T-helper 17 cell (primary cell): ENCODE data around the gene FMN2. TPM values are rescaled to one million over a fixed set of nuclear protein-coding genes. Genes with fewer than 3 reads are reported as not detected.

Source experiments
- ATAC-seq: fragments of 150-1000 bp; cut with Tn5 transposase; 2 replicates; pipeline ENCODE4 v1.10.0; 2021; ENCODE audit warnings: mild to moderate bottlenecking, moderate library complexity
- DNase-seq, 3 donors: peaks; one replicate each; pipeline versions ENCODE4 v3.0.0 to v3.0.0-alpha.2; 2020 to 2021
- H3K9me3 ChIP-seq: one replicate; pipeline ENCODE4 v1.7.0; 2013; ENCODE audit warnings: low read length, mild to moderate bottlenecking; ENCODE audit not compliant: control insufficient read depth, poor library complexity, severe bottlenecking
- H3K27ac Mint-ChIP-seq: one replicate; pipeline ENCODE4 v1.8.0; 2022; ENCODE audit warnings: mild to moderate bottlenecking, moderate library complexity, mixed read lengths
- H3K27me3 Mint-ChIP-seq: one replicate; pipeline ENCODE4 v1.8.0; 2022; ENCODE audit warnings: mixed read lengths
- H3K36me3 Mint-ChIP-seq: one replicate; pipeline ENCODE4 v1.8.0; 2022; ENCODE audit warnings: low read depth, mixed read lengths
- H3K4me1 Mint-ChIP-seq: one replicate; pipeline ENCODE4 v1.8.0; 2022; ENCODE audit warnings: mild to moderate bottlenecking, mixed read lengths
- H3K4me3 Mint-ChIP-seq: one replicate; pipeline ENCODE4 v1.8.0; 2022; ENCODE audit warnings: mild to moderate bottlenecking, moderate library complexity, mixed read lengths
- total RNA-seq, 4 donors: library from RNA in 2 of 4; stranded (reverse) in 2 of 4; gene quantifications; one replicate each; pipeline ENCODE4 v1.2.3 and lab custom pipeline; 2022 to 2026

The FMN2 gene
- total RNA-seq, 2 donors from 2014 or later: not detected

- no peaks in the 10 kb centered on the region for H3K36me3 Mint-ChIP-seq
- DNase-seq (no peak), ATAC-seq (no peak)
- no peaks in the 10 kb centered on the region for H3K9me3 ChIP-seq
- H3K27ac Mint-ChIP-seq: no peak overlapping the region
- no peak overlapping the region for H3K4me3 Mint-ChIP-seq
- H3K4me1 Mint-ChIP-seq: no peaks in the 10 kb centered on the region
- H3K27me3 Mint-ChIP-seq: no peaks in the 10 kb centered on the region
Measured at GRCh38 chr1:240278082-240278481, 186.4 kb downstream of the FMN2 start.

GRCh38 chr1:240280560-240281322 is 189.1 kb downstream of the FMN2 start:
- no peak overlapping the region for H3K4me3 Mint-ChIP-seq
- H3K27me3 Mint-ChIP-seq: no peaks in the 10 kb centered on the region
- H3K4me1 Mint-ChIP-seq: peaks cover 4% of the 10 kb centered on the region
- H3K9me3 ChIP-seq: no peaks in the 10 kb centered on the region
- ATAC-seq (no peak), DNase-seq (no peak)
- H3K36me3 Mint-ChIP-seq: no peaks in the 10 kb centered on the region
- H3K27ac Mint-ChIP-seq: no peak overlapping the region

GRCh38 chr1:240282061-240282830 is 190.6 kb downstream of the FMN2 start:
- no peaks in the 10 kb centered on the region for H3K27me3 Mint-ChIP-seq
- H3K4me3 Mint-ChIP-seq: no peak overlapping the region
- H3K9me3 ChIP-seq: no peaks in the 10 kb centered on the region
- H3K36me3 Mint-ChIP-seq: no peaks in the 10 kb centered on the region
- no peak for ATAC-seq
- no peak for DNase-seq
- H3K4me1 Mint-ChIP-seq: peaks cover 4% of the 10 kb centered on the region
- no peak overlapping the region for H3K27ac Mint-ChIP-seq

- DNase-seq (no peak), ATAC-seq (no peak)
- no peaks in the 10 kb centered on the region for H3K9me3 ChIP-seq
- Mint-ChIP-seq H3K27me3 (no peaks in the 10 kb centered on the region), H3K27ac (no peak overlapping the region), H3K36me3 (no peaks in the 10 kb centered on the region), H3K4me1 (peaks cover 4% of the 10 kb centered on the region), H3K4me3 (no peak overlapping the region)
Measured at GRCh38 chr1:240284656-240285414, 193.2 kb downstream of the FMN2 start.

- Mint-ChIP-seq H3K36me3 (no peaks in the 10 kb centered on the region), H3K27ac (no peak overlapping the region), H3K4me3 (no peak overlapping the region), H3K27me3 (no peaks in the 10 kb centered on the region), H3K4me1 (peaks cover 4% of the 10 kb centered on the region)
- ATAC-seq (no peak), DNase-seq (no peak)
- no peaks in the 10 kb centered on the region for H3K9me3 ChIP-seq
Measured at GRCh38 chr1:240285540-240285939, 193.9 kb downstream of the FMN2 start.

DNA sequence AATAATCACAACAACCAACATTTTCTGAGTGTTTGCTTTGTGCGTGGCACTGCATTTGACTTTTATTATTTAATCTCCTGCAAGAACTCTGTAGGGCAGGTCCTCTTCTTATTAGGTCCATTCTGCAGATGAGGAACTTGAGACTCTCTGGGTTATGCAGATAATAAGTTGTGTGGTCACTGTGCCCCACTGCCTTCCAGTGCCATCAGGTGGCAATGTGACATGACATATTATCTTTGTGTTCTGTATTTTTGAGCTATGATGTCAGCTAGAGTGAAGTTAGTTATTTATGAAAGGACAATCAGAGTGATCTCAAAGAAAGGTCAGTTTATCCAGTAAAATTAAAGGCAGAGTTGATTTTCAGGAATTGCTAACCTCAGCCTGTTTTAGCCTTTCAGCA is 196.0 kb downstream of the FMN2 start:
- H3K9me3 ChIP-seq: no peaks in the 10 kb centered on the region
- ATAC-seq: no peak
- no peaks in the 10 kb centered on the region for H3K27me3 Mint-ChIP-seq
- no peak for DNase-seq
- H3K4me3 Mint-ChIP-seq: no peak overlapping the region
- no peaks in the 10 kb centered on the region for H3K36me3 Mint-ChIP-seq
- no peak overlapping the region for H3K27ac Mint-ChIP-seq
- H3K4me1 Mint-ChIP-seq: peaks cover 4% of the 10 kb centered on the region

DNA sequence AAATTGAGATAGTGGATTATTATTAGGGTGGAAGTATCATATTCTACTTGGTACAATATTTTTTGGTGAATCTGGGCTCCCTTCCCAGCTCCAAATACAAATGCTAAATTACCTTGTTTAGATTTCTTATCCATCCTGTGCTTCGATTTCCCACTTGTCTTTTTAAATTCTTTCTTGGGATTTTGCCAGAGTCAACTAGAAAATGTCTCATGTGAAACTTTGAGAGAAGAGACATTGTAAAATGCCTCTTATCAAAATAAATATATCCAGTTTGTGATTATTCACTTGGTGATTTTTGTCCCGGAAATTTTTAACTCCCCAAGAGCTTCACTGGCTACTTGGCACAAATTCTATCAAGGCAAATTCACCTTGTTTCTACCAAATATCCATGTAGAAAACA is 202.0 kb downstream of the FMN2 start:
- Mint-ChIP-seq H3K27ac (no peak overlapping the region), H3K4me1 (no peaks in the 10 kb centered on the region), H3K36me3 (no peaks in the 10 kb centered on the region), H3K27me3 (no peaks in the 10 kb centered on the region), H3K4me3 (no peak overlapping the region)
- no peaks in the 10 kb centered on the region for H3K9me3 ChIP-seq
- ATAC-seq (no peak), DNase-seq (no peak)

DNA sequence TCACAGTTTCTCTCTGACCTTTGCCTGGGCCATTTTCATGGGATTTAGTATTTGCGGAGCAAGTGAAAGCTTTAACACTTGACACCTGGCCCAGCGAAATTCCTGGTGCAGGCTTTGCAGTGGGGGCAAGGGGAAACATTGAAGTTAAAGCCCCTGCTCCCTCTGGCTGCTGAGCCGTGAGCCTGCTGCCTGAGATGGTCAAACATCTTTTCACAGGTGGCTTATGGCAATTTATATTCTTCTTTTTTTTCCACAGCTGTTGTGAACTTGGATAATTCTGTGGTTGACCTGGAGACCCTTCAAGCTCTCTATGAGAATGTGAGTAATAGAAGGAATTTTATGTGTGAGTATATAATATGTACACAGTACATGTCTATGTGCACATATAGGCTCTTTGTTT is 202.9 kb downstream of the FMN2 start:
- ATAC-seq: no peak
- Mint-ChIP-seq H3K36me3 (no peaks in the 10 kb centered on the region), H3K27me3 (no peaks in the 10 kb centered on the region), H3K27ac (no peak overlapping the region), H3K4me3 (no peak overlapping the region), H3K4me1 (no peaks in the 10 kb centered on the region)
- H3K9me3 ChIP-seq: no peaks in the 10 kb centered on the region
- no peak for DNase-seq

- Mint-ChIP-seq H3K4me1 (no peaks in the 10 kb centered on the region), H3K27me3 (no peaks in the 10 kb centered on the region), H3K27ac (no peak overlapping the region), H3K4me3 (no peak overlapping the region), H3K36me3 (no peaks in the 10 kb centered on the region)
- ATAC-seq (no peak), DNase-seq (no peak)
- no peaks in the 10 kb centered on the region for H3K9me3 ChIP-seq
Measured at GRCh38 chr1:240295811-240296210, 204.1 kb downstream of the FMN2 start.

DNA sequence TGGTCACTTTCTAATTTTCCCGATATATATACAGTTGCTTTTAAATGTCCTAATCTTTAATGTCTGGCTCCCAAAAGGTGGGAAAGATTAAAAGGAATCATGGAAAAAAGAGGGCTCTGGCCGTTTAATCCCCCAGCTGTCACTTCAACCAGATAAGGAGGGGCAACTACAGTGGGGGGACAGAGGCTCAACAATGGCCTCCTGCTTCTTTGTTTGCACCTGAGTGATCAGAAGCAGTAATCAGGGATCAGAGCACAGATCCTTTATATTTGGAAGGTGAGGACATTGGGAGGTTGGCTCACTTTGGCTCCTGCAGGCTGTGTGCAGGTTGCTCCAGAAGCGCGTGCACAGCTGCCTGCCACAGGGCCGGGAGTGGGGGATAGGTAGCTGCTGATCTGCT is 212.8 kb downstream of the FMN2 start:
- H3K4me1 Mint-ChIP-seq: no peaks in the 10 kb centered on the region
- peaks cover 6% of the 10 kb centered on the region for H3K27me3 Mint-ChIP-seq
- no peaks in the 10 kb centered on the region for H3K36me3 Mint-ChIP-seq
- H3K9me3 ChIP-seq: no peaks in the 10 kb centered on the region
- DNase-seq: no peak
- no peak for ATAC-seq
- no peak overlapping the region for H3K4me3 Mint-ChIP-seq
- H3K27ac Mint-ChIP-seq: no peak overlapping the region

DNA sequence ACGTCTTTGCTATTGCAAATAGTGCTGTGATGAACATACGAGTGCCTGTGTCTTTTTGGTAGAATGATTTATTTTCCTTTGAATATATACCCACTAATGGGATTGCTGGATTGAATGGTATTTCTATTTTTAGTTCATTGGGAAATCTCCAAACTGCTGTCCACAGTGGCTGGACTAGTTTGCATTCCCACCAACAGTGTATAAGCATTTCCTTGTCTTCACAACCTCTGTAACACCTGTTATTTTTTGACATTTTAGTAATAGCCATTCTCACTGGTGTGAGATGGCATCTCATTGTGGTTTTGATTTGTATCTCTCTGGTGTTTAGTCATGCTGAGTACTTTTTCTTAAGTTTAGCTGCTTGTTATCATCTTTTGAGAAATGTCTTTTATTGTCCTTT is 215.0 kb downstream of the FMN2 start:
- no peaks in the 10 kb centered on the region for H3K36me3 Mint-ChIP-seq
- no peaks in the 10 kb centered on the region for H3K9me3 ChIP-seq
- H3K4me1 Mint-ChIP-seq: no peaks in the 10 kb centered on the region
- DNase-seq (no peak), ATAC-seq (no peak)
- peaks cover 6% of the 10 kb centered on the region for H3K27me3 Mint-ChIP-seq
- no peak overlapping the region for H3K4me3 Mint-ChIP-seq
- H3K27ac Mint-ChIP-seq: no peak overlapping the region

DNA sequence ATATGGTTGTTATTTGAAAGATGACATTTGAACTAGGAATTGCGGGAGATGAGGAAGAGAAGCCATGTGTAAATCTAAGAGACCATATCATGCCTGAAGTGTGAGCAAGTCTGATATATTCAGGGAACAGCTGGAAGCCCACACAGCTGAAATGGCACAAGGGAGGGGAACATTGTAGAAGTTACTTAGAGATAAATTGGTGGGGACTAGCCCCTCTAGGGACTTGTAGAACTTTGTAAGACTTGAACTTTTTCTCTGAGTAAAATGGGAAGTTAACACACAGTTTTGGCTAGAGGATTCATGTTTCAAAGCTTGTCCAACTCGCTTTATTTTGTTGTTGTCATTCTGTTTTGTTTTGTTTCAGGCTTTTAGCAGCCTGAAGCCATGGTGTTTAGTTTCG is 216.4 kb downstream of the FMN2 start:
- H3K9me3 ChIP-seq: no peaks in the 10 kb centered on the region
- no peak for DNase-seq
- no peaks in the 10 kb centered on the region for H3K4me1 Mint-ChIP-seq
- H3K27me3 Mint-ChIP-seq: peaks cover 6% of the 10 kb centered on the region
- H3K36me3 Mint-ChIP-seq: no peaks in the 10 kb centered on the region
- no peak overlapping the region for H3K4me3 Mint-ChIP-seq
- no peak for ATAC-seq
- H3K27ac Mint-ChIP-seq: no peak overlapping the region

DNA sequence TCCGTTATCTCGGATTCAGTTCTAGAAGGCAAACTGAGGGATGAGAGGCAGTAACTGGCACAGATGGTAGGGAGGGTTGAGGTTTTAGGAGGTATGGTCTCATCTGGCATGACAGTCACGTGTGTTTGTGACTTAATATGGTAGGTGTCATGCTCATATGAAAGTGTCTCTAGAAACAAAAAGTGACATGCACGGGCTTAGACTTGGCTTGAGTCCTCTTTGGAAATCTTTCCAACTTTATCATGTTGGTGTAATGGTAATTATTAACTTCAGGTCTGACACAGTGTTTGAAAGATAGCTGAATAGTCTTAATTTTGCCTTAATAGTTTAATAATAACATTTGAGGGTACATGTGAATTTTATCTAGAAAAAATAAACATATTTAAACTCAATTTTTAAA is 218.1 kb downstream of the FMN2 start:
- H3K4me1 Mint-ChIP-seq: no peaks in the 10 kb centered on the region
- H3K9me3 ChIP-seq: no peaks in the 10 kb centered on the region
- DNase-seq (no peak), ATAC-seq (no peak)
- no peak overlapping the region for H3K4me3 Mint-ChIP-seq
- peaks cover 6% of the 10 kb centered on the region for H3K27me3 Mint-ChIP-seq
- H3K36me3 Mint-ChIP-seq: no peaks in the 10 kb centered on the region
- no peak overlapping the region for H3K27ac Mint-ChIP-seq
